GM18511 (cell line): ENCODE data around the gene BPIFB2.
"Not testable (repeated sequence)": the region's sequence is repeated elsewhere in the genome, so short reads cannot be mapped to it uniquely, and the experiment has no call there.

Source experiments
- ATAC-seq: cut with Tn5 transposase; IDR thresholded peaks from one replicate; pipeline ENCODE4 v1.9.1; 2021; ENCODE audit warnings: mild to moderate bottlenecking, moderate library complexity; ENCODE audit not compliant: unreplicated experiment

The BPIFB2 gene

GRCh38 chr20:32970115-32970972 is 37.2 kb upstream of the BPIFB2 start:
- no peak for ATAC-seq

GRCh38 chr20:32970973-32971300 is 36.6 kb upstream of the BPIFB2 start:
- ATAC-seq: no peak

- ATAC-seq: peak; percentile 38
These were observed 35.8 kb upstream of the BPIFB2 start for GRCh38 chr20:32971703-32972161.

GRCh38 chr20:32972181-32973076 is 35.1 kb upstream of the BPIFB2 start:
- ATAC-seq: peak; percentile 93

GRCh38 chr20:32973077-32973717 is 34.3 kb upstream of the BPIFB2 start:
- ATAC-seq: no peak

GRCh38 chr20:32974204-32975064 is 33.1 kb upstream of the BPIFB2 start:
- not testable (repeated sequence) for ATAC-seq

- not testable (repeated sequence) for ATAC-seq
These were observed 32.4 kb upstream of the BPIFB2 start for GRCh38 chr20:32975121-32975520.

- no peak for ATAC-seq
These were observed 31.5 kb upstream of the BPIFB2 start for GRCh38 chr20:32975698-32976674.

- ATAC-seq: no peak
These were observed 30.8 kb upstream of the BPIFB2 start for GRCh38 chr20:32976746-32977145.

- ATAC-seq: no peak
These were observed 30.1 kb upstream of the BPIFB2 start for GRCh38 chr20:32977281-32978008.

GRCh38 chr20:32978009-32978335 is 29.5 kb upstream of the BPIFB2 start:
- no peak for ATAC-seq

- ATAC-seq: no peak
These were observed 28.1 kb upstream of the BPIFB2 start for GRCh38 chr20:32979201-32979998.

GRCh38 chr20:32980131-32980941 is 27.2 kb upstream of the BPIFB2 start:
- ATAC-seq: no peak

GRCh38 chr20:32980990-32981389 is 26.5 kb upstream of the BPIFB2 start:
- no peak for ATAC-seq

GRCh38 chr20:32982617-32983458 is 24.7 kb upstream of the BPIFB2 start:
- ATAC-seq: no peak

- ATAC-seq: no peak
These were observed 23.9 kb upstream of the BPIFB2 start for GRCh38 chr20:32983459-32984112.
